H1 (cell line): ENCODE measurements around the gene NAV2.

Experiments
- CTCF ChIP-seq, 3 experiments: IDR thresholded peaks; 1 replicate in 2 of 3; 2 replicates in 1 of 3; pipeline versions ENCODE4 v1.5.1 to v1.6.1; 2011; ENCODE audit warnings: low read length in 3 of 3, mild to moderate bottlenecking in 3 of 3, inconsistent platforms in 2 of 3, low read depth in 1 of 3, moderate library complexity in 1 of 3; ENCODE audit not compliant: insufficient read depth in 1 of 3; ENCODE audit errors: control extremely low read depth in 1 of 3
- EGR1 ChIP-seq: IDR thresholded peaks from 2 replicates; pipeline ENCODE4 v1.6.1; 2011; ENCODE audit warnings: low read depth, low read length, borderline replicate concordance
- GABPA ChIP-seq: IDR thresholded peaks from 2 replicates; pipeline ENCODE4 v1.6.1; 2011; ENCODE audit warnings: mild to moderate bottlenecking, low read length, moderate library complexity, borderline replicate concordance; ENCODE audit not compliant: insufficient read depth
- MAFK ChIP-seq: IDR thresholded peaks from 2 replicates; pipeline ENCODE4 v1.6.1; 2012; ENCODE audit warnings: low read depth, mild to moderate bottlenecking, improper control_type of control experiment, low read length

GRCh38 chr11:19872512-19873145 is 160.0 kb downstream of the NAV2 start:
- TF ChIP-seq MAFK: no peak
- TF ChIP-seq GABPA: no peak
- TF ChIP-seq CTCF (IDR thresholded peaks at IDR 0.05; ENCODE audit: control extremely low read depth in 1 of 3, insufficient read depth in 1 of 3, low read depth in 1 of 3, low read length in 3 of 3): no peak
- no peak for TF ChIP-seq EGR1
